Karpas-422 (cell line): ENCODE measurements around the gene CDK6. TPM values are rescaled to one million over a fixed set of nuclear protein-coding genes. Genes with fewer than 3 reads are reported as not detected.

Experiments
- DNase-seq: peaks from one replicate; pipeline ENCODE4 v3.0.0-alpha.2; 2015
- H2AFZ ChIP-seq: fragments of 200-600 bp; sonication (generic); 2 replicates; pipeline ENCODE4 v1.6.1; 2014; ENCODE audit warnings: antibody characterized with exemption, low read length, mixed read lengths
- H3K27ac ChIP-seq: fragments of 200-600 bp; sonication (generic); 2 replicates; pipeline ENCODE4 v1.5.1; 2014; ENCODE audit warnings: mild to moderate bottlenecking, low read length, moderate library complexity
- H3K27me3 ChIP-seq: fragments of 200-600 bp; sonication (generic); 2 replicates; pipeline ENCODE4 v1.6.1; 2014; ENCODE audit warnings: low read length, mixed read lengths
- H3K36me3 ChIP-seq: fragments of 200-600 bp; sonication (generic); 2 replicates; pipeline ENCODE4 v1.6.1; 2014; ENCODE audit warnings: low read length, mixed read lengths; ENCODE audit not compliant: insufficient read depth
- H3K4me1 ChIP-seq: fragments of 200-600 bp; sonication (generic); 2 replicates; pipeline ENCODE4 v1.6.1; 2014; ENCODE audit warnings: mild to moderate bottlenecking, low read length, mixed read lengths
- H3K4me2 ChIP-seq: fragments of 200-600 bp; sonication (generic); 2 replicates; pipeline ENCODE4 v1.6.1; 2014; ENCODE audit warnings: low read length, low read depth, mild to moderate bottlenecking; ENCODE audit not compliant: poor library complexity, severe bottlenecking
- H3K4me3 ChIP-seq: fragments of 200-600 bp; sonication (generic); 2 replicates; pipeline ENCODE4 v1.5.1; 2014; ENCODE audit warnings: mild to moderate bottlenecking, antibody characterized with exemption, low read length, mixed read lengths
- H3K79me2 ChIP-seq: fragments of 200-600 bp; sonication (generic); 2 replicates; pipeline ENCODE4 v1.6.1; 2014; ENCODE audit warnings: mild to moderate bottlenecking, low read length, mixed read lengths
- H3K9ac ChIP-seq: fragments of 200-600 bp; sonication (generic); 2 replicates; pipeline ENCODE4 v1.6.0; 2014; ENCODE audit warnings: low read length
- H3K9me2 ChIP-seq: fragments of 200-600 bp; sonication (generic), shearing (Covaris generic); replicated peaks from 2 replicates; pipeline ENCODE4 v1.6.0; 2014; ENCODE audit warnings: mild to moderate bottlenecking, low read length, moderate library complexity; ENCODE audit not compliant: insufficient read depth
- H3K9me3 ChIP-seq: fragments of 300-700, 200-600 bp; sonication (generic); 2 replicates; pipeline ENCODE4 v1.6.1; 2014; ENCODE audit warnings: low read length, mixed read lengths
- H4K20me1 ChIP-seq: fragments of 200-600 bp; sonication (generic); 2 replicates; pipeline ENCODE4 v1.6.1; 2014; ENCODE audit warnings: mild to moderate bottlenecking, antibody characterized with exemption, low read length, low read depth; ENCODE audit not compliant: insufficient read depth
- total RNA-seq: library from RNA; depleted of rRNA; stranded (reverse); fragments of >200 nt; shearing (Covaris generic); gene quantifications from 2 replicates; pipeline ENCODE4 v1.2.3, GENCODE V29; 2014; ENCODE audit warnings: low replicate concordance

CDK6 gene
- total RNA-seq, 1 experiment from 2014 or later = 65.1 TPM

- H2AFZ ChIP-seq = no peak overlapping the region
- H3K27me3 ChIP-seq = no peaks in the 10 kb centered on the region
- H4K20me1 ChIP-seq = no peaks in the 10 kb centered on the region
- H3K4me1 ChIP-seq = no peaks in the 10 kb centered on the region; the same call in 1 of the 2 replicates
- no peak overlapping the region for H3K9ac ChIP-seq
- no peak overlapping the region for H3K4me3 ChIP-seq
- H3K79me2 ChIP-seq = no peaks in the 10 kb centered on the region
- H3K36me3 ChIP-seq = no peaks in the 10 kb centered on the region
- H3K4me2 ChIP-seq = no peak overlapping the region
- no peak overlapping the region for H3K27ac ChIP-seq
- H3K9me3 ChIP-seq = no peaks in the 10 kb centered on the region
- H3K9me2 ChIP-seq = no peaks in the 10 kb centered on the region
- no peak for DNase-seq
Measured at GRCh38 chr7:92843781-92844180, 7.4 kb upstream of the CDK6 start.

- Histone ChIP-seq H3K4me2 (no peak overlapping the region), H3K79me2 (no peaks in the 10 kb centered on the region), H3K9ac (no peak overlapping the region), H2AFZ (no peak overlapping the region), H3K4me3 (no peak overlapping the region), H3K27ac (no peak overlapping the region), H3K9me2 (no peaks in the 10 kb centered on the region), H3K4me1 (no peaks in the 10 kb centered on the region), H3K27me3 (no peaks in the 10 kb centered on the region), H3K9me3 (no peaks in the 10 kb centered on the region), H3K36me3 (no peaks in the 10 kb centered on the region), H4K20me1 (no peaks in the 10 kb centered on the region)
- DNase-seq = no peak
Measured at GRCh38 chr7:92843034-92843760, 6.8 kb upstream of the CDK6 start.

GRCh38 chr7:92841192-92841591 is 4.8 kb upstream of the CDK6 start:
- DNase-seq = no peak

GRCh38 chr7:92840316-92840715 is 3.9 kb upstream of the CDK6 start:
- no peak overlapping the region for H2AFZ ChIP-seq
- no peaks in the 10 kb centered on the region for H3K36me3 ChIP-seq
- H3K9ac ChIP-seq = no peak overlapping the region
- no peaks in the 10 kb centered on the region for H4K20me1 ChIP-seq
- DNase-seq = no peak
- peaks cover 13% of the 10 kb centered on the region for H3K4me1 ChIP-seq
- H3K4me3 ChIP-seq = no peak overlapping the region
- H3K9me2 ChIP-seq = no peaks in the 10 kb centered on the region
- H3K79me2 ChIP-seq = no peaks in the 10 kb centered on the region
- H3K4me2 ChIP-seq = no peak overlapping the region
- no peaks in the 10 kb centered on the region for H3K9me3 ChIP-seq
- H3K27me3 ChIP-seq = peaks cover 3% of the 10 kb centered on the region; the same call in 1 of the 2 replicates
- H3K27ac ChIP-seq = no peak overlapping the region

More at GRCh38 chr7:92841192-92841591, 4.8 kb upstream of the CDK6 start:
- Histone ChIP-seq H3K36me3 (no peaks in the 10 kb centered on the region), H3K4me1 (peaks cover 6% of the 10 kb centered on the region; the same call in 1 of the 2 replicates), H3K9me2 (no peaks in the 10 kb centered on the region), H4K20me1 (no peaks in the 10 kb centered on the region), H3K27ac (no peak overlapping the region), H3K4me3 (no peak overlapping the region), H2AFZ (no peak overlapping the region), H3K27me3 (no peaks in the 10 kb centered on the region), H3K4me2 (no peak overlapping the region), H3K9ac (no peak overlapping the region), H3K9me3 (no peaks in the 10 kb centered on the region), H3K79me2 (no peaks in the 10 kb centered on the region)

GRCh38 chr7:92839901-92840300 is 3.5 kb upstream of the CDK6 start:
- Histone ChIP-seq H3K4me1 (peaks cover 17% of the 10 kb centered on the region), H3K9ac (no peak overlapping the region), H3K4me2 (no peak overlapping the region), H3K27me3 (peaks cover 3% of the 10 kb centered on the region; the same call in 1 of the 2 replicates), H2AFZ (no peak overlapping the region), H3K9me3 (no peaks in the 10 kb centered on the region), H4K20me1 (no peaks in the 10 kb centered on the region), H3K36me3 (no peaks in the 10 kb centered on the region), H3K79me2 (peaks cover 2% of the 10 kb centered on the region; the same call in 1 of the 2 replicates), H3K4me3 (no peak overlapping the region), H3K9me2 (no peaks in the 10 kb centered on the region), H3K27ac (no peak overlapping the region)
- DNase-seq = no peak

GRCh38 chr7:92838934-92839333 is 2.6 kb upstream of the CDK6 start:
- H3K4me1 ChIP-seq = peaks cover 24% of the 10 kb centered on the region
- no peaks in the 10 kb centered on the region for H3K9me2 ChIP-seq
- no peak overlapping the region for H3K27ac ChIP-seq
- no peak for DNase-seq
- no peak overlapping the region for H3K4me3 ChIP-seq
- H3K36me3 ChIP-seq = no peaks in the 10 kb centered on the region
- no peak overlapping the region for H3K9ac ChIP-seq
- H4K20me1 ChIP-seq = no peaks in the 10 kb centered on the region
- H3K27me3 ChIP-seq = peaks cover 3% of the 10 kb centered on the region; the same call in 1 of the 2 replicates
- no peaks in the 10 kb centered on the region for H3K9me3 ChIP-seq
- no peak overlapping the region for H3K4me2 ChIP-seq
- H2AFZ ChIP-seq = no peak overlapping the region
- peaks cover 12% of the 10 kb centered on the region; the same call in 1 of the 2 replicates for H3K79me2 ChIP-seq

- Histone ChIP-seq H3K27me3 (peaks cover 3% of the 10 kb centered on the region; the same call in 1 of the 2 replicates), H3K4me1 (peaks cover 34% of the 10 kb centered on the region), H4K20me1 (no peaks in the 10 kb centered on the region), H3K27ac (no peak overlapping the region), H3K36me3 (no peaks in the 10 kb centered on the region), H3K4me3 (peak overlapping the region; percentile 90; the same call in 1 of the 2 replicates), H3K4me2 (peak overlapping the region; percentile 84), H3K9me2 (no peaks in the 10 kb centered on the region), H3K9ac (peak overlapping the region; percentile 72), H3K9me3 (no peaks in the 10 kb centered on the region), H2AFZ (no peak overlapping the region), H3K79me2 (peaks cover 21% of the 10 kb centered on the region)
- no peak for DNase-seq
Measured at GRCh38 chr7:92837000-92837749, 802 bp upstream of the CDK6 start.

GRCh38 chr7:92835851-92836488 is 403 bp downstream of the CDK6 start:
- H3K4me3 ChIP-seq = peak overlapping the region; percentile 90
- no peak for DNase-seq
- no peaks in the 10 kb centered on the region for H3K36me3 ChIP-seq
- H3K9me3 ChIP-seq = no peaks in the 10 kb centered on the region
- no peaks in the 10 kb centered on the region for H3K9me2 ChIP-seq
- H2AFZ ChIP-seq = peak overlapping the region; percentile 26
- peaks cover 33% of the 10 kb centered on the region for H3K79me2 ChIP-seq
- H4K20me1 ChIP-seq = no peaks in the 10 kb centered on the region
- H3K9ac ChIP-seq = peak overlapping the region; percentile 72
- peak overlapping the region; percentile 84 for H3K4me2 ChIP-seq
- H3K27me3 ChIP-seq = peaks cover 3% of the 10 kb centered on the region; the same call in 1 of the 2 replicates
- H3K4me1 ChIP-seq = peaks cover 46% of the 10 kb centered on the region
- peak overlapping the region; percentile 84 for H3K27ac ChIP-seq
